ENCODE results near the gene RHBDL3.

The RHBDL3 gene

DNA sequence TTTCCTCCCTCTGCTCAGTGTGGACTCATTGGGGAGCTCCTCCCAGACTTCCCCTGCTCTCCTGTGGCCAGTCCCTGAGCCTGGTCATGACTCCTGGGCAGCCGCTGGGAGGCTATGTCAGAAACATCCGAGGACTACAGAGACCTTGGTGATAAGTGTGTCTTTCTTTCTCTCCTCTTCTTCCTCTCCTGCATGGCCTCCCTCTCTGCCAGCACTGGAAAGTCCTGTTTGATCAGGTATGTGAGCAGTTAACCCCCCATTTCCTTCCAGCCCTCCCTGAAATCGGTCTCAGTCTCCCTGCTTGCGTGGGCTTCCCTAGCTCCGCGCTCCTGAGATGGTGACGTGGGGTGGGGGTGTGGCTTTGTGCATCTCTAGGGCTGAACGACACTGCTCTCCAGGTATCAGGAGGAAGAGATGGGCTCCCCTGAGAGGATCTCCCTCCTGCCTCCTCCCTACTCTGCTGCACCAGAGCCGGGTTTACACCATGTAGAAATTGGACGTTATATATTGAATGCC, 2.1 kb downstream of the RHBDL3 start:
- no peak for DNase-seq

DNA sequence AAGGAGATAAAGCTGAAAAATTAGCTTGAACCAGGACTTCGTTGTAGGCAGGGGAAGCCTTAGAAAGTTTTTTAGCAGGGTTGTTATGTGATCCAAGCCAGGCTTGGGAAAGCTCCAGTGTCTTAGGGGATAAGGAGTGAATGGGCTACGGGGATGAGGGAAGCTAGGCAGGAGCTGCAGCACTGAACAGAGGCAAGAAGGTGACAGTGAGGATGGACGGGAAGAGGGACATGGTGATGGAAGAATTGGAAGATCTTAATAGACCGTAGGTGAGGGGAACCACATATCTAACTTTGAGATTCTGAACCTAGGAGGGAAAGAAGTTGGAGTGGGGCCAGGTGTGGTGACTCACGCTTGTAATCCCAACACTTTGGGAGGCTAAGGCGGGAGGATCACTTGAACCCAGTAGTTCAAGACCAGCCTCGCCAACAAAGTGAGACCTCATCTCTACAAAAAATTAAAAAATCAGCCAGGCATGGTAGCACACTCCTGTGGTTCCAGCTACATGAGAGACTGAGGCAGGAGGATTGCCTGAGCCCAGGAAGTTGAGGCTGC, 3.2 kb downstream of the RHBDL3 start:
- no peak for DNase-seq

DNA sequence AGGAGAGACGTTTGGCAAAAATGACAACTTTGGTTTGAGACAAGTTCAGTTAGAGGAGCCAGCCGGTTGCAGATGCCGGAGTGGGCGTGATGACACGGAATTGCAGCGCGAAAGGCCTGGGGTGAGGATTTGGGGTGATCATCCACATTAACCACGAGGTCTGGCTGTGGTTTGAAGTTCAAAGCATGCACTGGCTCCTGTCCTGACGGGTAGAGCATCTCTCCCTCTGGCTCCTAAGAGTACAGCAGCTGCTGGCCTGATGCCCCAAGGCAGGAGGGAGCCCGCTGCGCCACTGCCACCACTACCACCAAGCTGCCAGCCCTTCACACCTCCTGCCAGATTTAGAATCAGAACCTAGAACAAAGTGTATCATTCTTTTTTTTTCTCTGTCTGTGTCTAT, 3.7 kb downstream of the RHBDL3 start:
- DNase-seq, result no peak

DNA sequence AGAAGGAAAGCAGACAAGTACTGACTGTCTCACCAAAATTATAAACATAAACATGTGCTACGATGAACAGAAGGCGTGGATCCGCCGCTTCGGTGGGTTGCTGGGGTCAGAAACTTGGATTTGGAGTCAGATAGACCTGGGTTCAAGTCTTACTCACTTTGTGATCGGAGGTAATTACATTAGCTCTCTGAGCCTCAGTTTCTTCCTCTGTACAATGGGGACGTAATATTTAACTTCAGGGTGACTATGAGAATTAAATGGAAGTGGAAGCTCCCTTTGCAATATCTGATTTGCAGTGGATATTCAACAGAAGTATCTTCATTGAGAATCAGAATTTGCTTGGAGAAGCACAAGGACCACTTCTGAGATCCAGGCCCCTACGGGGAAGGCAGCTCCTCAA, 6.2 kb downstream of the RHBDL3 start:
- no peak for DNase-seq

DNA sequence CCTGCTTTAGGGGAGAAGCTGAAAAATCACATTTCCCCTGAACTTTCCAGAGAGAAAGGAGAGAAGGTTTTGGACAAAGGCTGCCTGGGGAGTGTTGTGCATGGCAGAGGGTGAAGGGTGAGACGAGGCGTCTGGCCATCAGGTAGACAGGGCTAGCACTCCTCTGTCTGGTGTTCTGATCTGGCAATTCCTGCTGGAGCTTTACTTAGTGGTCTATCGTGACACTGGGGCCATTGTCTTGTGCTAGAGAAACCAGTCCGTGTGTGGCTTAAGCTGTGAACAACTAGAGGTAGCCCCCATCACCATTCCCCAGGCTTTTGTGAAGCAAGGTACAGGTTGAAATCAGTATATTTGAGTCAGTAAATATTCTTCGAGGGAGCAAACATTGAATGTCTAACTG, 8.5 kb downstream of the RHBDL3 start:
- no peak for DNase-seq

DNA sequence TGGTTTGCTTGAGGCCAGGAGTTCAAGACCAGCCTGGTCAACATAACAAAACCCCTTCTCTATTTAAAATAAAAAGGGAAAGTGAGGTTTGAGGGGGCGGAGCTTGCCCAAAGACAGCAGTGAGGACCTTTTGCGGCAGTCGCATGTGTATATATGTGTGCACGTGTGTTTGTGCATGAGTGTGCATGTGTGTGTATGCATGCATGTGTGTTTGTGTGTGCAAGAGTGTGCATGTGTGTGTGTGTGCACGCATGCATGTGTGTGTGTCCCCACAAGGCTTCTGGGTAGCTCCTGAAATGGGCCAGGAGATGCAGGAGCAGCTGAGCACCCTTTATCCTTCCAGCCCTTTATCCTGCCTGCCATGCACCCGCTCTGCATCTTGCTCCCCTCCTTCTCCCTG, 9.0 kb downstream of the RHBDL3 start:
- DNase-seq, result no peak

DNA sequence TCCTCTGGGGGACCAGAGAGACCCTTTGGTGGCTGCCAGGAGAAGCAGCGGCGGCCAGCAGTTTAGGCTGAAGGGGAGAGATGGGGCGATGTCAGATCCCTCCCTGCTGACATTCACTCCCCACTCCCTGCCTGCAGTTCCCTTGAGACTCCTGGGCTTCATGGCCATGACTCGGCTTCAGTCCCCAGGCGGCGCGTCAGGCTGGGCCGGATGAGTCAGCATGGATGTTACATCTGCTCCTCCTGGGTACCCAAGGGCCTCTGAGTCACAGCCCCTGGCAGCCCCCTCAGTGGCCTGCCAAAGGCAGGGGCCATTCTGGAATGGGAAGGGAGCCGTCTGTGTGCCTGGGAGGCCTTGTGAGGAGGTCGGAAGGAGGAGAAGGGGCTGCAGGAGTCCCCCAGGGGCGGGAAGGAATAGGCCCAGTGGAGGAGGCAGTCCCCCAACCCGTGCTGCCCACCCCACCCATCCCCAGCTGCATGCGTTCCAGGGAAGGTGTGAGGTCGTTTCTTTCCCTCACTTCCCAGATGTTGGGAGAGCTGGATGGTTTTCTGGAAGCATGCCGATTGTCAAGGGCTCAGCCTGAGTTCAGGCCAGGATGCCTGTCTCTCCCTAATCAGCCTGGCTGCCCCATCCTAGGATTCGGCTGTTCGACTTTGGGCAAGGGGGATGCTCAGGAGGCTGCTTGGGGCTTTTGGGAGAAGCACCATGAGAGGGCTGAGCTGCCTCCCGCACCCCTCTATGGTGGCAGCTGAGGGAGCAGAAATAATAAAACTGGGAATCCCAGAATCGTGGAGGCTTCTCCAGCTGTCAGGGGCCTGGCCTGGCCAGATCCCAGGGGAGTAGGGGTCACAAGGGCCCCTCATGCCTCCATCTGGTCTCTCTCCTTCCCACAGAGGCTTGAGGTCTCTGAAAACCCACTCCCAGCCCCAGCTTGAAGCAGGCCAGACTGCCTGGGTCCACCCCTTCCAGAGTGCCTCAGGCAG, 9.7 kb downstream of the RHBDL3 start:
- no peak for DNase-seq

DNA sequence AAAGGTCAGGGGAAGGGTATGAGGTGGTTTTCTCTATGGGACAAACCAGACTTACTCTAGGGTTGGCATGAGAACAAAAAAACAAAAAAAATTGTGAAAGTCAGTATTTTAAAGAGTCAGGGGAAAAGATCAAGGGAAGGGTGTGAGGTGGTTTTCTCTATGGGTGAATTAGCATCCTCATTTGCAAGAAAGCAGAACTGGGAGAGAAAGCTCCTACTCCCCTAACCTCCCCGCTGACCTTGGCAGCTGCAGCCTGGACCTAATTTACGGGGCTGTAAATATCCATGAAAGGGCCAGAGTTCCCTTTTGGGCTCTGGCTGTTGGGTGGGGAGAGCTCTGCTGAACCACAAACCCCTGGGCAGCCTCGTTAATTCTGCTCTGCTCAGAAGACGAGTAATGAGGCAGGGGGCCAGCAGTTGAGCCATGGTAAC, 10.6 kb downstream of the RHBDL3 start:
- DNase-seq, result no peak

DNA sequence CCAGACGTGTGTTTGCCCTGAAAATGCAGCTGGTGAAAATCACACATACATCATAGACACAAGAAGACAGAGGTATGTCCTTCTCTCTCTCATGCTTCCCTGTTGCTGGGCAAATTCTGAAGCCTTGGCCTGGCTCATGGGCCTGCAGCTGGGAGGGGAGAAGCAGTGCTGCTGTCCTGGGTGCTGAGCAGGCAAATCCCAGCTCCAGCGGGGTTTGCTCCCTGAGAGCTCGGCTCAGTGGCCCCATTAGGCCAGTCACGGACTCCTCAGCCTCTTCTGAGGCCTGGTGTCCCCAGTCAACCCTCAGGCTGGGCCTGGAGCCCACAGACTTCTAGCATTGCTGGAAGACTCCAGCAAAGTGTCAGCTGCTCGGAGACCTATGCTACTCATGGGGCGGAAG, 11.7 kb downstream of the RHBDL3 start:
- DNase-seq, result no peak

DNA sequence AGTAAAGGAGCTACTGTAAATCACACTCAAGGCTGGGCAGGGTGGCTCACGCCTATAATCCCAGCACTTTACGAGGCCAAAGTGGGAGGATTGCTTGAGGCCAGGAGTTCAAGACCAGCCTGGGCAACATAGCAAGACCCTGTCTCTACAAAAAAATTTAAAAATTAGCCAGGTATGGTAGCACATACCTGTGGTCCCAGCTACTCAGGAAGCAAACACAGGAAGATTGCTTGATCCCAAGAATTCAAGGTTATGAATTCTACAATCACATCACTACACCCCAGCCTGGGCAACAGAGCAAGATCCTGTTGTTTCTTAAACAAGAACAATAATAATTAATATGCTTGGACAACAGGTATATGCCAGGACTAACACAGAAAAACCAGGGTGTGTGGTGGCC, 13.2 kb downstream of the RHBDL3 start:
- DNase-seq, result no peak

DNA sequence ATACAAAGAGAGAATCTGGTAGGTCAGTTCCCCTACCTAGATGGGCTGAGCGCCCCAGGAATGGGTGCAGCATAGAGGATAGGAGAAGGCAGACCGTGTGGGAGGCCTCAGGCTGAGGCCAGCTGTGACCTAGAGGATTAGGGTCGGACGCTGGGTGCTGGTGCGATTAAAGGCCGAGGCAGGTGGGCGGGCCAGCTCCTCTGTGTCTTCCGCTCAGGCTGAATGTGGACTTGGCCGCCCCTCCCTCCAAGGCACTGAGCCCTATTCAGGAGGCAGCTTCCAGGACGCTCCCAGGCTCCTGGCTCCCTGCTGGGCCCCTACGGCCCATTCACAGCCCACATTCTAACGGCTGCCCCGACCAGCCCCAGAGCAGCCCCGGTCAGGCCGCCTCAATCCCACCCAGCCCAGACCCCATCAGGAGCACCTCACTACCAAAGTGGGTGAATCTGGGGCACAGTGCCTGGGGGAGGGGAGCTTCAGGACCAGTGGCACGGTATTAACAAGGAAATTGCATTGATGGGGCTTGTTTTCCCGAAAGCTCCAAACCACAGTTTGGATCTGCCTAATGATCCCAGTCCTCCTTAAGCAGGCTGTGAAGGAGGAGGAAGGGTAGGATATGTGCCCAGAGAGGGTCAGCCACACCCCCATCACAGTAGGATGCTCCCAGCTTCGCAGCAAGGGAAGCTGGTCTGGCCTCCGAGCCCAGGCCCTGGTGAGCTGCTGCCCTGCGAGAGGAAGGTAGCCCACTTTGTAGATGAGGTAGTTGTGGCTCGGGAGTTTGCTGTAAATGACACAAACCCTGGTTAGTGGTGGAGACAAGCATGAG, 14.5 kb downstream of the RHBDL3 start:
- no peak for DNase-seq

DNA sequence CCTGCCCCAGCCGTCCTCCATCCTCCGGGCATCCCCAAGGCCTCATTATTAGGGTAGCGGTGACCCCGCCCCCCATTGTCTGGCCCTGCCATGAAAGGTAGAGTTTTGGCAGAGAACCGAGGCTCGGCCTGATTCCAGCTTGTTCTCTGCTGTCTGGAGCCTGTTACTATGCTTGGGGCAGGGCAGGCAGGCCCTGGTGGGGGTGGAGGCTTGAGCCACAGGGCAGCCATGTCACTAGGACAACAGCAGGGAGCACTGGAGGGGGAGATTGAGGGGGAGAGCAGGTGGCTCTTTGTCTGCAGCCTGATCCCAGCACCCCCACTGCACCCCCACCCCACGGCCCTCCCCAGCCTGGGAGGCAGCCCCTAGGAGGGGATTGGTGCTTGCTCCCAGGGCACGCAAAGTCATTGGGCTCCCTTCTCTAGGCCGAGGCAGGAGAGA, 15.4 kb downstream of the RHBDL3 start:
- peak; percentile 81 for DNase-seq

DNA sequence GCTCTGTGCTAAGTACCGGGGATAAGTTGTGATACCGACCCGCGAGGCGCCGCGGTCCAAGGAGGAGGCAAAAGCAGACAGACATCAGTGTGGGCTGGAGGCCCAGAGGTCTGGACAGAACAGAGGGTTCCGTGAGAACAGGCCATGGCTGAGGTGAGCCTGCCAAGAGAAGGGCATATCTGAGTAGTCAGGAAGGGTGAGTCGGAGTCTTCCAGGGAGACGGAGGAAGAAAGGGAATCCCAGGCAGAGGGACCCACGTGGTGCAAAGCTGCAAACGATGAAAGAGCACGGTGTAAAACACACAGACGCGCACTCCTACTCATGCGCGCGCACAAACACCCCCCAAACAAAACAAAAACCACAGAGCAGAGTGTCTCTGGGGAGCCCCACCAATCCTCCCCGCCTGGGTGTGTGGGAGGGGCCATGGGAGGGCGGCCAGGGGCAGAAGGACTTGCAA, 18.1 kb downstream of the RHBDL3 start:
- DNase-seq, result no peak

DNA sequence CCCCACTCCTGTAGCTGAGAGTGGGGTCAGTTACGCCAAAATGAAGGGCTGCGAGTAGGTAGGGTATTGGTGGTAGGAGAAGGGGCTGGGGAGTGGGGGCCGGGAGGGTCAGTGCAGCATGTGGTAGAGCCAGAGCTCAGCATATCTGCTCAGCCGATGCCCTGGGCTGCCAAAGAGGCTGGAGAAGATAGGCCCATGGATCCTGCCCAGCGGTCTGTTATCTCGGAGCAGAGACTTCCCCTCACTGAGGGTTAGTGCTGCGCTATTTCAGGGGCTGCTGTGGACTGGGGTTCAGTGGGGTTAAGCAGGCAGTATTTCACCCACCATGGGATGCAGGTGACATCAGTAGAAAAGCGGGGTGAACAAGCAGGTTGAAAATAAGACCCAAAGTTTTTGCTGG, 19.7 kb downstream of the RHBDL3 start:
- DNase-seq, result no peak

DNA sequence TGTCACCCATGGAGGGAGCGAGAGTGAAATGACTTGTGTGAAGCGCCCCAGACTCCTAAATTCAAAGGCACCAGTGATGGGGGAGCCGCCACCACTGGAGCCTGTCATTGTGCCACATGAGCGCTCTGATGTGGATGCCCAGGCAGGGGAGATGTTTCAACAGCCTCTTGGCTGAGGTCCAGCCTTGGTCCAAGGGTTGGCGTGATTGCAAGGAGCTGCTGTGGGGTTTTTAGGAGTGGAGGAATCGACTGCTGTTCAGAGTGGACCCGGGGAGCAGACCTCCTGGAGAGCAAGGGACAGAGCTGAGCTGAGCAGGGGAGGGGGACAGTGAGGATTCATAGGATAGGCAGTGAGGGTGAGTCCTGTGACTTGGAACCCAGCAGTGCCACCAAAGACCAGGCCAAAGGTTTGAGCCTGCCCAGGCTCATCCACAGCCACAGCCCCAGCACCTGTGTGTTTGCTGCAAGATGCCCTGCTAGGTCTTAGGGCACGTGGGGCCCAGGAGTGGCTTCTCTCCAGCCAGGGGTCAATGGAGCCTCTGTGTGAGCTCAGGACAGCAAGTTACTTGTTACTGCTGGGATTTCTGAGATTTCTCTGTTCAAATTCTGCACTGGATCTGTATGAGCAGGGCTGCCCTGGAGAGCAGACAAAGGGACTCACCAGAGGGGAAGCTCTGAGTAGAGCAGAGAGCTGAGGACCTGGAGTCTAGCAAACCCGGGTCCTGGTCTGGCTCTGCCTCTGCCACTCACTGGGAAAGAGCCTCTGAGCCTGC, 20.3 kb downstream of the RHBDL3 start:
- no peak for DNase-seq

DNA sequence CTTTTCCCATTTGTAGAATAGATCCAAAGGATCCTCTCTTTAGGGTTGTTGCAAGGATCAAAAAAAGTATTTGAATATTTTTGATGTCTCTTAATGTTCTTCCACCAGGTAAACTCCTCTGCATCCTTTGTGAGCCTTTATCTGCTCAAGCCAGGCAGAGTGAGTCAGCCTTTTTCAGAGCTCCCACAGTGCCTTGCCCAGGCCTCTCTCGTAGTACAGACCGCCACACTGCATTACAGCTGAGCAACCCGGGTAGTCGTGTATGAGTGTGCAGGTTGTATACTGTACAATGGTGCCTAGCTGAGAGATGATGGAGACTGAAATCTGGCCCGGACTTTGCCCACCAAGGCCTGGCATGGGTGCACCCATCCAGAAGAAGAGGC, 20.9 kb downstream of the RHBDL3 start:
- DNase-seq, result no peak

DNA sequence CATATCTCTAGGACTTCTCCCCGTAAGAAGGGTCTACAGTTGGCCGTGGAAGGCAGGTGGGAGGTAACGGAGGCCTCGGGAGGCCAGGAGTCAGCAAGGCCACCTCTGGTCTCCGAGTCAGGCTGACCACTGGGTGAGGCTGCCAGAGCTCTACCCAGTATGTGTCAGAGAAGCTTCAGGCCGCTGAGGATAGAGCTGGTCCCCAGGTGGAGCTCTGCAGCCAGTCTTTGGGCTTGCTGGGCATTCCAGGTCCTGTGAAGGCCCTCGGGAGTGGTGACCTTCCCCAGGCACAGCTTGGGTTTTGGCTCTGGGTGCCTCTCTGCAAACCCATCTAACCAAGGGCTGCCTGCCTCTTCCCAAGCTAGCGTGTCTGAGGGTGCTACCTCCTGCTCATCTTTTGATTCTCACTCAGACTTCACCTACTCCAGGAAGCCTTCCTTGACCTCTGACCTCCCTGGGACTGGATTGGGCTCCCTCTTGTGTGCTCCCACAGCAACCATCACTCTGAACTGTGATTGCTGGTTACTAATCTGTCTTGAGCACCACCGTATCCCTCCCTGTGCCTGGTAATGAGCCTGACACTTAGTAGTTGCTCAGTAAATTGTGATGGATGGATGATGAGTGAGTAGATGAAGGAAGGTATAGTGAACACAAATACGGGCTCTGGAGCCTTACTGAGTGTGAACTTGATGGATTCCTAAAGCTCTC, 22.3 kb downstream of the RHBDL3 start:
- no peak for DNase-seq

DNA sequence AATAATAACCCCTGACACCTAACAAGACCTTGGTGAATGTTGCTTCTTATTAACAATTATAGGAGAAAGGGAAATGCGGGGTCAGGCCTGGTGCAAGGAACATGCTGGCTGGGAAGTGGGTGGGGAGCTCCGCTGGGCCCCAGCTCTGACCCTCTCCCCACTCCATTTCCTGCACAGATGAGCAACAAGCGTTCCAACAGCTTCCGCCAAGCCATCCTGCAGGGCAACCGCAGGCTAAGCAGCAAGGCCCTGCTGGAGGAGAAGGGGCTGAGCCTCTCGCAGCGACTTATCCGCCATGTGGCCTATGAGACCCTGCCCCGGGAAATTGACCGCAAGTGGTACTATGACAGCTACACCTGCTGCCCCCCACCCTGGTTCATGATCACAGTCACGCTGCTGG, 23.0 kb downstream of the RHBDL3 start:
- no peak for DNase-seq

DNA sequence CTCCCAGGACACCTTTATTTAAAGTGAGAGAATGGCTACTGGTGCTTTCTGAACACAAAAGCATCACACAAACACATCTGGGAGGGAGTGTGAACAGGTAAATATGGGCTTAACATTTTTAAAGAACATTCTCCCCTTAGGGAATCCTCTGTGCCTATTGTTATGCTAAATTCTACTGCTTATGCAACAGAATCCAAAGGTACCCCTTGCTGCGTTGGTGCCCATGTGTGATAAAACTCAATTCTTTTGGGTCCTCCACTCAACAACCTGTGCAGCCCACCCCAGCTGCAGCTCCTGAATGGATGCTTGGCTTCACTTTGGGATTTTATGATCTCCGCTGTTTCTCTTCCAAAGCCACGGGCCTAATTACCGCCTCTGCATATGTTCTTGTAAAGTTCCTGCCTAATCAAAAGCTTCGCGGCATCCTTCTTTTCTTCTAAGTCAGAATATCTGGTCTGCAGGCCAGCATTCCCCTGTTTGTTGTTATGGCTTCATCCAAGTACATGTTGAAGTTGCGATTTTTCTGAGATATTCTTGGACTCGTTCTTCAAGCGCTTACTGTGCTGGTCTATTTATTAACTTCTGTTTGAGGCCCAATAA, 23.9 kb downstream of the RHBDL3 start:
- no peak for DNase-seq

DNA sequence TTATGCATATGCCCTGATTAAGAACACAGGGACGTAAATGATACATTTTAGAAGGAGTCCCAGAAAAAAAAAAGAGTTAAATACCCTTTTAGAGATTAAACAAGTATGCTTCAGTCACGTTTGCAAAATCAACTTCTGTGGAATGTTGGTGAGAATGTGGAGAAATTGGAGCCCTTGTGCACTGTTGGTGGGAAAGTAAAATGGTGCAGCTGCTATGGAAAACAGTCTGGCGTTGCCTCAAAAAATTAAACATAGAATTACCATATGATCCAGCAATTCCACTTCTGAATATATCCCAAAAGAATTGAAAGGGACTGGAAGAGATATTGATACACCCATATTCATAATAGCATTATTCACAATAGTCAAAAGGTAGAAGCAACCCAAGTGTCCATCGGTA, 26.5 kb downstream of the RHBDL3 start:
- no peak for DNase-seq

DNA sequence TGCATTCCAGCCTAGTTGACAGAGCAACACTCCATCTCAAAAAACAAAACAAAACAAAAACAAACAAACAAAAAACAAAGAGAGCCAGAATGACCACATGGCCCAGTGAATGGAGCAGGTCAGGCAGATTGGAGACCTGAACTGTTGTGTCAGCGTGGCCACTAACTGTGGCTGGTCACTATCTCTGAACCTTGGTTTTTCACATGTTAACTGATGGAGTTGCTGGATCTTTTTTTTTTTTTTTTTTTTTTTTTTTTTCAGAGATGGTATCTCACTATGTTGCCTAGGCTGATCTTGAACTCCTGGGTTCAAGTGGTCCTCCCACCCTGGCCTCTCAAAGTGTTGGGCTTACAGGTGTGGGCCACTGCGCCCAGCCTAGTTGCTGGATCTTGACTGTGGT, 31.8 kb downstream of the RHBDL3 start:
- DNase-seq, result no peak

Measured in SHP77 treated with DMSO at 0.1 percent for 48 hours (cell line).